HG02642 (cell line): ENCODE data around the gene UBE3B.

ENCODE experiments used
- ATAC-seq: cut with Tn5 transposase; IDR thresholded peaks from one replicate; pipeline ENCODE4 v1.9.1; 2021; ENCODE audit warnings: mild to moderate bottlenecking; ENCODE audit not compliant: unreplicated experiment, poor library complexity

Gene UBE3B

GRCh38 chr12:109491671-109492070 lies 14.2 kb downstream of the UBE3B start:
- no peak for ATAC-seq

- no peak for ATAC-seq
Measured at GRCh38 chr12:109492371-109492770, 14.9 kb downstream of the UBE3B start.

- ATAC-seq, result no peak
Measured at GRCh38 chr12:109493090-109493489, 15.7 kb downstream of the UBE3B start.

GRCh38 chr12:109493938-109494337 lies 16.5 kb downstream of the UBE3B start:
- no peak for ATAC-seq

GRCh38 chr12:109494348-109494881 lies 17.0 kb downstream of the UBE3B start:
- ATAC-seq, result no peak

- ATAC-seq, result no peak
Measured at GRCh38 chr12:109495012-109495411, 17.6 kb downstream of the UBE3B start.

GRCh38 chr12:109496306-109496705 lies 18.9 kb downstream of the UBE3B start:
- ATAC-seq, result no peak

GRCh38 chr12:109497675-109498074 lies 20.2 kb downstream of the UBE3B start:
- no peak for ATAC-seq

- ATAC-seq, result no peak
Measured at GRCh38 chr12:109500406-109501185, 23.2 kb downstream of the UBE3B start.

GRCh38 chr12:109501299-109501698 lies 23.9 kb downstream of the UBE3B start:
- no peak for ATAC-seq

- no peak for ATAC-seq
Measured at GRCh38 chr12:109502332-109502731, 24.9 kb downstream of the UBE3B start.

GRCh38 chr12:109503611-109504010 lies 26.2 kb downstream of the UBE3B start:
- ATAC-seq, result no peak

- no peak for ATAC-seq
Measured at GRCh38 chr12:109504068-109504467, 26.6 kb downstream of the UBE3B start.

GRCh38 chr12:109510196-109510595 lies 32.8 kb downstream of the UBE3B start:
- no peak for ATAC-seq

- no peak for ATAC-seq
Measured at GRCh38 chr12:109512608-109513007, 35.2 kb downstream of the UBE3B start.

GRCh38 chr12:109513051-109513450 lies 35.6 kb downstream of the UBE3B start:
- ATAC-seq, result no peak

- no peak for ATAC-seq
Measured at GRCh38 chr12:109513977-109514376, 36.5 kb downstream of the UBE3B start.

GRCh38 chr12:109517619-109518018 lies 40.2 kb downstream of the UBE3B start:
- no peak for ATAC-seq

GRCh38 chr12:109518820-109519665 lies 41.6 kb downstream of the UBE3B start:
- ATAC-seq, result no peak

- no peak for ATAC-seq
Measured at GRCh38 chr12:109519787-109520186, 42.4 kb downstream of the UBE3B start.

GRCh38 chr12:109521831-109522230 lies 44.4 kb downstream of the UBE3B start:
- ATAC-seq, result no peak
